Breast epithelium (tissue), 4 donors: ENCODE data around the gene CASKIN2. TPM values are rescaled to one million over a fixed set of nuclear protein-coding genes. Genes with fewer than 3 reads are reported as not detected.

Experiments
- DNase-seq, 2 donors: peaks; one replicate each; pipeline ENCODE4 v3.0.0-alpha.2; 2019; ENCODE audit warnings: low spot score in 2 of 2
- H3K27ac ChIP-seq, 2 donors: fragments of 200-600 bp; sonication (generic) in 1 of 2; one replicate each; pipeline ENCODE4 v1.5.1; 2016 to 2019; ENCODE audit warnings: mild to moderate bottlenecking in 1 of 2
- H3K27me3 ChIP-seq, 2 donors: fragments of 200-600 bp; sonication (generic) in 1 of 2; one replicate each; pipeline versions ENCODE4 v1.5.1 to v1.6.0; 2017 to 2019; ENCODE audit warnings: control low read depth in 1 of 2, mild to moderate bottlenecking in 1 of 2
- H3K36me3 ChIP-seq: fragments of 200-600 bp; one replicate; pipeline ENCODE4 v1.5.1; 2019
- H3K4me1 ChIP-seq, 2 donors: fragments of 200-600 bp; sonication (generic); one replicate each; pipeline ENCODE4 v1.5.1; 2016 to 2019; ENCODE audit warnings: control low read depth in 1 of 2
- H3K4me3 ChIP-seq, 3 donors: fragments of 200-600 bp; sonication (generic); 1 replicate in 2 of 3; 2 replicates in 1 of 3; pipeline ENCODE4 v1.5.1; 2016 to 2019; ENCODE audit warnings: mild to moderate bottlenecking in 3 of 3, moderate library complexity in 2 of 3
- H3K9me3 ChIP-seq, 2 donors: fragments of 200-600 bp; sonication (generic) in 1 of 2; one replicate each; pipeline ENCODE4 v1.5.1; 2016 to 2019; ENCODE audit warnings: control low read depth in 1 of 2
- CTCF ChIP-seq, 3 donors: fragments of 450-650 bp; IDR thresholded peaks; one replicate each; pipeline ENCODE4 v1.5.1; 2016 to 2017; ENCODE audit warnings: antibody characterized with exemption in 3 of 3, mild to moderate bottlenecking in 3 of 3, moderate library complexity in 3 of 3
- POLR2A ChIP-seq: fragments of 450-650 bp; IDR thresholded peaks from one replicate; pipeline ENCODE4 v1.6.1; 2016; ENCODE audit warnings: antibody characterized with exemption, mild to moderate bottlenecking, moderate library complexity
- POLR2AphosphoS5 ChIP-seq, 3 donors: sonication (generic); formaldehyde crosslinking; IDR thresholded peaks; one replicate each; pipeline ENCODE4 v1.6.1; 2017; ENCODE audit warnings: antibody characterized with exemption in 3 of 3
- intact Hi-C: fragments of 100-400 bp; cut with DNase I; formaldehyde crosslinking; loops from one replicate; pipeline ENCODE4 v1.15.1; 2023; ENCODE audit warnings: low total_unique reads
- total RNA-seq, 3 donors: library from RNA; depleted of rRNA; stranded (reverse); fragments of >200 nt; gene quantifications; one replicate each; pipeline ENCODE4 v1.1.0, GENCODE V29; 2016

The CASKIN2 gene
- total RNA-seq, 3 donors from 2014 or later: 10.0 to 23.3 (median 14.6) TPM

GRCh38 chr17:75501378-75502071, 13.8 kb downstream of the CASKIN2 start:
- H3K27ac ChIP-seq: peak overlapping the region; percentile 17 to 58
- no peak for TF ChIP-seq POLR2A
- TF ChIP-seq POLR2AphosphoS5 (IDR thresholded peaks at IDR 0.05): no peak
- TF ChIP-seq CTCF (IDR thresholded peaks at IDR 0.05): no peak
- no peaks in the 10 kb centered on the region for H3K27me3 ChIP-seq
- H3K4me1 ChIP-seq: peaks cover 0 to 13% of the 10 kb centered on the region in 2 donors
- intact Hi-C loops: no loop called here
- no peaks in the 10 kb centered on the region for H3K9me3 ChIP-seq
- H3K4me3 ChIP-seq: no peak overlapping the region
- H3K36me3 ChIP-seq: no peaks in the 10 kb centered on the region
- DNase-seq: no peak

DNA sequence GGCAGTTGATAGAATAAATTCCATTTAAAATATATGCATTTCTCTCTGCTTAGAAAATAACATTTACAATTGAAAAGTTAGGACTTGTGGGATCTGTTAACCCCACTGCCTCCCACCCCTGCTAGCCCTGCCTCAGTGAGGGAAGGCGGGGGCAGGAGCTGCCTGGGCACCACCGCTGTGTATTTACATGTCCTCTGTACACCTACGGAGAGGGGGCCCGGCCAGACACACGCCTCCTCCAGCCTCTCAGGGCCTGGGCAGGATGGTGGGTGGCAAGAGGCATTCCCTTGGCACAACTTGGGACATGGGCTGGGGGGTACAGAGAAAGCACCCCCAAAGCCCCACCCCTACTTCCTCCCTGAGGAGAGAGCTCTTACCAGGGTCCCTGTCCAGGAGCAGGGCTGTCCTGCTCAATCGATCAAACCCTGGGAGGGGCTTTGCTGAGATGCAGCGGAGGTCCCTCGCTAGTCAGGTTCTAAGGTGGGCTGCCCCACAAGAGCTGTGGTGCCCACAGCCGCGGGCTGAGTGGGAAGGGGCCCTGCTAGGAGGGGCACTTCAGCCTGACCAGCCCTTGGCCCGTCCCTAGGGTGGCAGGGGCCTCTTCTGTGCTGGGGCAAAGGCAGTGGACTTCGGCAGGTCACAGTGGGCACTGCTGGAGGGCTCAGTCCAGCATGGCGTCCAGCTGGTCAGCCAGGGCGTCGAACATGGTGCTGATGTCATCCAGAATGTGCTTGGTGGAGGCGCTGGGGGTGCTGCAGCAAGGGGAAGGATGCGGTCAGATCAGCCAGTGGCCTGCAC, 14.7 kb downstream of the CASKIN2 start:
- peaks cover 0 to 13% of the 10 kb centered on the region in 2 donors for H3K4me1 ChIP-seq
- TF ChIP-seq POLR2A: no peak
- no peak for TF ChIP-seq CTCF (IDR thresholded peaks at IDR 0.05)
- TF ChIP-seq POLR2AphosphoS5 (IDR thresholded peaks at IDR 0.05): no peak
- no peaks in the 10 kb centered on the region for H3K27me3 ChIP-seq
- H3K27ac ChIP-seq: peak overlapping the region; percentile 17 to 58
- no peaks in the 10 kb centered on the region for H3K36me3 ChIP-seq
- H3K4me3 ChIP-seq: no peak overlapping the region
- no peak for DNase-seq
- H3K9me3 ChIP-seq: no peaks in the 10 kb centered on the region
- intact Hi-C loops: no loop called here

GRCh38 chr17:75499313-75500022, 15.9 kb downstream of the CASKIN2 start:
- no peak for TF ChIP-seq CTCF (IDR thresholded peaks at IDR 0.05)
- TF ChIP-seq POLR2AphosphoS5 (IDR thresholded peaks at IDR 0.05): no peak
- TF ChIP-seq POLR2A: no peak
- H3K4me1 ChIP-seq: peaks cover 0 to 13% of the 10 kb centered on the region in 2 donors
- DNase-seq: no peak
- H3K36me3 ChIP-seq: no peaks in the 10 kb centered on the region
- H3K27me3 ChIP-seq: no peaks in the 10 kb centered on the region
- intact Hi-C loops: no loop called here
- H3K4me3 ChIP-seq: no peak overlapping the region
- H3K9me3 ChIP-seq: no peaks in the 10 kb centered on the region
- peak overlapping the region in 1 of 2 donors; percentile 58 for H3K27ac ChIP-seq

DNA sequence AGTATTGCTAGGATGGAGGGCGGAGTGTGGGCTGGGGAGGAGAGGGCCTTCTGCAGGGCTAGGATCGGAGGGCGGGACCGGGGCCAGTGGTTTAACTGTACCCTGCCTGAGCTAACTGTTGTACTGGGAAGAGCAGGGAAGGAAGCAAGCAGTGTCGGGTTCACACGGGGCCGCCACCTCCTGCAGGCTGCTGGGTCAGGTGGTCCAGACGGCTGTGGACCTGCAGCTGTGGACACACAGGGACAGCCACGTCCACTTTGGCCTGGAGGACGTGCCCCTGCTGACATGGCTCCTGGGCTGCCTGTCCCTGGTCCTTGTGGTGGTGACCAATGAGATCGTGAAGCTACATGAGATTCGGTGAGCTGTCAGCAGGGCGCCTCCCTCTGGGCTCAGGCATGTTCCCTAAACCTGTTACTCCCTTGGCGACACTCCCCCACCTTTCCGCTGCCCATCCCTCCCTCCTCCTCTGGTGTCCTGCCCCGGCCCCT, 16.6 kb downstream of the CASKIN2 start:
- no peak for TF ChIP-seq POLR2A
- TF ChIP-seq POLR2AphosphoS5 (IDR thresholded peaks at IDR 0.05): no peak
- no peak for TF ChIP-seq CTCF (IDR thresholded peaks at IDR 0.05)
- Histone ChIP-seq H3K36me3 (no peaks in the 10 kb centered on the region), H3K4me3 (no peak overlapping the region), H3K4me1 (peaks cover 0 to 13% of the 10 kb centered on the region in 2 donors), H3K27ac (peak overlapping the region in 1 of 2 donors; percentile 58), H3K27me3 (no peaks in the 10 kb centered on the region), H3K9me3 (no peaks in the 10 kb centered on the region)
- no peak for DNase-seq
- intact Hi-C loops: no loop called here
